Loucy (cell line): ENCODE results near the gene CCL18.
"Not testable (repeated sequence)": the region's sequence is repeated elsewhere in the genome, so short reads cannot be mapped to it uniquely, and the experiment has no call there.

Source experiments
- EZH2phosphoT487 ChIP-seq: fragments of 200-600 bp; IDR thresholded peaks from 2 replicates; pipeline ENCODE4 v1.6.1; 2018; ENCODE audit warnings: antibody characterized with exemption, mild to moderate bottlenecking, moderate library complexity, borderline replicate concordance
- TF ChIP-seq, protein P1 (sequence below): fragments of 200-600 bp; sonication (generic); conservative IDR thresholded peaks from 2 replicates; pipeline ENCODE4 v1.5.1; 2014; ENCODE audit warnings: mild to moderate bottlenecking, antibody characterized with exemption, low read length

DNA sequence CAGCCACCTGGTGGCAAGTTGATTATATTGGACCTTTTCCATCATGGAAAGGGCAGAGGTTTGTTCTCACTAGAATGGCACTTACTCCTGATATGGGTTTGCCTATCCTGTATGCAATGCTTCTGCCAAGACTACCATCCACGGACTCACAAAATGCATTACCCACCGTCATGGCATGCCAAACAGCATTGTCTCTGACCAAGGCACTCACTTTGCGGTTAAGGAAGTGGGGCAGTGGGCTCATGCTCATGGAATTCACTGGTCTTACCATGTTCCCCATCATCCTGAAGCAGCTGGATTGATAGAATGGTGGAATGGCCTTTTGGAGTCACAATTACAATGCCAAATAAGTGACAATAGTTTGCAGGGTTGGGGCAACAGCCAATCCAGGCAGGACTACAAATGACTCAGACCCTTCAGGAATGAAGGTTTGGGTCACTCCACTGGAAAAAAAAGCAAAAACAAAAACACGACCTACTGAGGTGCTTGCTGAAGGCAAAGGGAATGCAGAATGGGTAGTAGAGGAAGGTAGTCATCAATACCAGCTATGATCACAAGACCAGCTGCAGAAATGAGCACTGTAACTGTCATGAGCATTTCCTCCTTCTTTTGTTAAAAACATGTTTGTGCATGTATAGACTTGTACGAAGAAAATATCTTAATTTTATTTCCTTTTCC, 51.0 kb downstream of the CCL18 start:
- TF ChIP-seq, protein P1, sequence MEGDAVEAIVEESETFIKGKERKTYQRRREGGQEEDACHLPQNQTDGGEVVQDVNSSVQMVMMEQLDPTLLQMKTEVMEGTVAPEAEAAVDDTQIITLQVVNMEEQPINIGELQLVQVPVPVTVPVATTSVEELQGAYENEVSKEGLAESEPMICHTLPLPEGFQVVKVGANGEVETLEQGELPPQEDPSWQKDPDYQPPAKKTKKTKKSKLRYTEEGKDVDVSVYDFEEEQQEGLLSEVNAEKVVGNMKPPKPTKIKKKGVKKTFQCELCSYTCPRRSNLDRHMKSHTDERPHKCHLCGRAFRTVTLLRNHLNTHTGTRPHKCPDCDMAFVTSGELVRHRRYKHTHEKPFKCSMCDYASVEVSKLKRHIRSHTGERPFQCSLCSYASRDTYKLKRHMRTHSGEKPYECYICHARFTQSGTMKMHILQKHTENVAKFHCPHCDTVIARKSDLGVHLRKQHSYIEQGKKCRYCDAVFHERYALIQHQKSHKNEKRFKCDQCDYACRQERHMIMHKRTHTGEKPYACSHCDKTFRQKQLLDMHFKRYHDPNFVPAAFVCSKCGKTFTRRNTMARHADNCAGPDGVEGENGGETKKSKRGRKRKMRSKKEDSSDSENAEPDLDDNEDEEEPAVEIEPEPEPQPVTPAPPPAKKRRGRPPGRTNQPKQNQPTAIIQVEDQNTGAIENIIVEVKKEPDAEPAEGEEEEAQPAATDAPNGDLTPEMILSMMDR = not testable (repeated sequence)
- not testable (repeated sequence) for TF ChIP-seq EZH2phosphoT487
